Fibroblast of lung (primary cell): ENCODE results near the gene RTTN. TPM values are rescaled to one million over a fixed set of nuclear protein-coding genes. Genes with fewer than 3 reads are reported as not detected.

Experiments used
- DNase-seq, 2 donors: peaks; one replicate each; pipeline versions ENCODE4 v3.0.0 to v3.0.0-alpha.2; 2010; ENCODE audit warnings: low read depth in 2 of 2
- H2AFZ ChIP-seq: 2 replicates; pipeline ENCODE4 v1.5.1; 2012; ENCODE audit warnings: low read length, control low read depth, inconsistent platforms
- H3K27ac ChIP-seq: 2 replicates; pipeline ENCODE4 v1.5.1; 2011; ENCODE audit warnings: low read length, control low read depth; ENCODE audit not compliant: insufficient read depth
- H3K27me3 ChIP-seq: 2 replicates; pipeline ENCODE4 v1.5.1; 2011; ENCODE audit warnings: mild to moderate bottlenecking, low read length; ENCODE audit not compliant: control insufficient read depth, insufficient read depth
- H3K36me3 ChIP-seq: 2 replicates; pipeline ENCODE4 v1.5.1; 2011; ENCODE audit warnings: low read length; ENCODE audit not compliant: control insufficient read depth, insufficient read depth
- H3K4me1 ChIP-seq: 2 replicates; pipeline ENCODE4 v1.5.1; 2011; ENCODE audit warnings: low read length; ENCODE audit not compliant: control insufficient read depth, insufficient read depth; ENCODE audit errors: extremely low read depth
- H3K4me2 ChIP-seq: 2 replicates; pipeline ENCODE4 v1.5.1; 2011; ENCODE audit warnings: low read length, control low read depth; ENCODE audit not compliant: insufficient read depth; ENCODE audit errors: extremely low read depth
- H3K4me3 ChIP-seq, 4 experiments: fragments of 200-600 bp in 1 of 4; sonication (generic) in 1 of 4; replicated peaks in 1 of 4; 2 replicates each; pipeline ENCODE4 v1.5.1; 2011 to 2016; ENCODE audit warnings: low read length in 4 of 4, low read depth in 3 of 4, mild to moderate bottlenecking in 3 of 4, control low read depth in 2 of 4, inconsistent platforms in 1 of 4, mixed read lengths in 1 of 4; ENCODE audit not compliant: insufficient read depth in 1 of 4; ENCODE audit errors: control extremely low read depth in 1 of 4
- H3K79me2 ChIP-seq: 2 replicates; pipeline ENCODE4 v1.5.1; 2012; ENCODE audit warnings: mild to moderate bottlenecking, low read length, inconsistent platforms; ENCODE audit not compliant: control insufficient read depth, insufficient read depth
- H3K9ac ChIP-seq: 2 replicates; pipeline ENCODE4 v1.5.1; 2011; ENCODE audit warnings: mild to moderate bottlenecking, low read length, control low read depth; ENCODE audit not compliant: insufficient read depth
- H3K9me3 ChIP-seq: 2 replicates; pipeline ENCODE4 v1.5.1; 2012; ENCODE audit warnings: low read depth, low read length; ENCODE audit not compliant: control insufficient read depth, insufficient read depth
- H4K20me1 ChIP-seq: 2 replicates; pipeline ENCODE4 v1.5.1; 2011; ENCODE audit warnings: low read length; ENCODE audit not compliant: control insufficient read depth, insufficient read depth; ENCODE audit errors: extremely low read depth
- EZH2 ChIP-seq: IDR thresholded peaks from 2 replicates; pipeline ENCODE4 v1.5.1; 2012; ENCODE audit warnings: low read length, control low read depth, mild to moderate bottlenecking; ENCODE audit errors: missing control alignments
- polyA plus RNA-seq, 2 donors: library from polyadenylated mRNA; depleted of rRNA in 1 of 2; stranded (reverse) in 1 of 2; unstranded in 1 of 2; fragments of >200 nt; gene quantifications; 2 replicates each; pipeline ENCODE4 v1.2.1, GENCODE V29; 2011 to 2012; ENCODE audit warnings: missing spikeins in 1 of 2
- total RNA-seq: library from RNA; depleted of rRNA; stranded (reverse); fragments of >200 nt; gene quantifications from 2 replicates; pipeline ENCODE4 v1.2.1, GENCODE V29; 2014
- TF ChIP-seq, protein P1 (sequence below), 2 donors: IDR thresholded peaks in 1 of 2; conservative IDR thresholded peaks in 1 of 2; 1 replicate in 1 of 2; 2 replicates in 1 of 2; pipeline ENCODE4 v1.5.1; 2011 to 2012; ENCODE audit warnings: low read length in 2 of 2, control low read depth in 1 of 2, inconsistent platforms in 1 of 2, low read depth in 1 of 2, mild to moderate bottlenecking in 1 of 2

The RTTN gene
- total and polyA plus RNA-seq, 2 donors (not counting 1 experiment from before 2014, with no cell fraction given) = 5.4 to 19.0 TPM

DNA sequence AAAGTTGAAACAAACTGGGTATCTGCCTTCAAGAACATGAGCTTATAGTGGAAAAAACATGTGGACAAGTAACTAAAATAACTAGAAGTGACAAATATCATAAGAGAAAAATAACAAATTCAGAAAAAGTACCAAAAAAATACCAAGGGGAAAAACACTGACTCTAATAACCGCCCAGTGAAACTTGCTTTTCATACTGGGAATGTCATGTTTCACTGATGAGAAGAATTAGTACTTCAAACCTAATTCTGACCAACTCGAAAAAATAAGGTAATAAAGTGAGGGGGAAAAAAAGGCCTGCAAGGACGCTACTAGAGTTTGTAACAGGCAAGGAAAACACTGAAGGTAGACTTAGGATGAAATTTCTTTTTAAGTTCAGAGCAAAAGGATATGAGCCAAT, 83.6 kb downstream of the RTTN start:
- no peaks in the 10 kb centered on the region for H4K20me1 ChIP-seq
- no peak overlapping the region for H3K27ac ChIP-seq
- H3K9me3 ChIP-seq = no peaks in the 10 kb centered on the region
- H3K4me1 ChIP-seq = no peaks in the 10 kb centered on the region
- no peaks in the 10 kb centered on the region for H3K79me2 ChIP-seq
- no peak overlapping the region for H2AFZ ChIP-seq
- DNase-seq = no peak
- TF ChIP-seq, protein P1, sequence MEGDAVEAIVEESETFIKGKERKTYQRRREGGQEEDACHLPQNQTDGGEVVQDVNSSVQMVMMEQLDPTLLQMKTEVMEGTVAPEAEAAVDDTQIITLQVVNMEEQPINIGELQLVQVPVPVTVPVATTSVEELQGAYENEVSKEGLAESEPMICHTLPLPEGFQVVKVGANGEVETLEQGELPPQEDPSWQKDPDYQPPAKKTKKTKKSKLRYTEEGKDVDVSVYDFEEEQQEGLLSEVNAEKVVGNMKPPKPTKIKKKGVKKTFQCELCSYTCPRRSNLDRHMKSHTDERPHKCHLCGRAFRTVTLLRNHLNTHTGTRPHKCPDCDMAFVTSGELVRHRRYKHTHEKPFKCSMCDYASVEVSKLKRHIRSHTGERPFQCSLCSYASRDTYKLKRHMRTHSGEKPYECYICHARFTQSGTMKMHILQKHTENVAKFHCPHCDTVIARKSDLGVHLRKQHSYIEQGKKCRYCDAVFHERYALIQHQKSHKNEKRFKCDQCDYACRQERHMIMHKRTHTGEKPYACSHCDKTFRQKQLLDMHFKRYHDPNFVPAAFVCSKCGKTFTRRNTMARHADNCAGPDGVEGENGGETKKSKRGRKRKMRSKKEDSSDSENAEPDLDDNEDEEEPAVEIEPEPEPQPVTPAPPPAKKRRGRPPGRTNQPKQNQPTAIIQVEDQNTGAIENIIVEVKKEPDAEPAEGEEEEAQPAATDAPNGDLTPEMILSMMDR (conservative IDR thresholded peaks at IDR 0.05 in 1 of 2, IDR thresholded peaks at IDR 0.05 in 1 of 2; ENCODE audit: low read depth in 1 of 2, low read length in 2 of 2) = no peak
- TF ChIP-seq EZH2 = no peak
- no peaks in the 10 kb centered on the region for H3K27me3 ChIP-seq
- H3K36me3 ChIP-seq = no peaks in the 10 kb centered on the region
- H3K4me2 ChIP-seq = no peak overlapping the region
- no peak overlapping the region for H3K9ac ChIP-seq
- no peak overlapping the region for H3K4me3 ChIP-seq

DNA sequence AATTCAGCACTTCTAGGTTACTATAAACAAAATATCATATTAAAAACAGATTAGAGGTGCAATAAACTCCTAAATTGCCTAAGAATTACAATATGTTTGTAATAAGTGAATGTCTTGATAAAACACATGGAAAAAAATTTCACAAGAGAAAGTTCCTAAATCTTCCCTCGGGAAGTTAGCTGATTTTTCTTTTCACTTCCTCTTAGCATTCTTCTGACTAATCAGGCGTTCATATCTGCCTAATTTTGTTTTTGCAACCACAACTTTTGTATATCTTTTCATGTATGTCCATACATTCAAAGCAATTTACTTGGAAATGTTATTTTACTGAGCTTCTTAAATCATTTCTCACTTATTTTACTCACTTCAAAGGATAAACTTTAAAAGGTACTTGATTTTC, 88.5 kb downstream of the RTTN start:
- DNase-seq = peak in 1 of 2 donors; percentile 24
- Histone ChIP-seq H3K79me2 (no peaks in the 10 kb centered on the region), H3K9me3 (no peaks in the 10 kb centered on the region), H3K27me3 (no peaks in the 10 kb centered on the region), H3K27ac (no peak overlapping the region), H3K9ac (no peak overlapping the region), H2AFZ (no peak overlapping the region), H4K20me1 (no peaks in the 10 kb centered on the region), H3K4me1 (no peaks in the 10 kb centered on the region), H3K4me2 (no peak overlapping the region), H3K36me3 (no peaks in the 10 kb centered on the region), H3K4me3 (peak overlapping the region in 1 of 4 experiments; percentile 18)
- TF ChIP-seq, protein P1 (conservative IDR thresholded peaks at IDR 0.05 in 1 of 2, IDR thresholded peaks at IDR 0.05 in 1 of 2; ENCODE audit: low read depth in 1 of 2, low read length in 2 of 2) = no peak
- no peak for TF ChIP-seq EZH2

DNA sequence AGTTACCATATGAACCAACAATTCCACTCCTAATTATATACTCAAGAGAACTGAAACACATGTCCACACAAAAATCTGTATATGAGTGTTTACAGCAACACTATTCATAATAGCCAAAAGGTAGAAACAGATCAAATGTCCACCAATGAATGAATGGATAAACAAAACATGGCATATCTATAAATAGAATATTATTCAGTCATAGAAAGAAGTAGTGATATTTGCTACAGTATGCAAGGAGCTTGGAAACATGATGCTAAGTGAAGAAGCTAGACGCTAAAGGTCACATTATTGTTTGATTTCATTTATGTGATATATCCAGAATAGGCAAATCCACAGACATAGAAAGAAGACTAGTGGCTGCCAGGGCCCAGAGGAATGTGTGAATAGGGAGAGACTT, 92.0 kb downstream of the RTTN start:
- no peaks in the 10 kb centered on the region for H3K9me3 ChIP-seq
- H3K9ac ChIP-seq = no peak overlapping the region
- no peaks in the 10 kb centered on the region for H3K4me1 ChIP-seq
- no peak overlapping the region for H3K4me3 ChIP-seq
- no peak overlapping the region for H3K27ac ChIP-seq
- H4K20me1 ChIP-seq = no peaks in the 10 kb centered on the region
- no peak overlapping the region for H3K4me2 ChIP-seq
- no peaks in the 10 kb centered on the region for H3K27me3 ChIP-seq
- TF ChIP-seq, protein P1 (conservative IDR thresholded peaks at IDR 0.05 in 1 of 2, IDR thresholded peaks at IDR 0.05 in 1 of 2; ENCODE audit: low read depth in 1 of 2, low read length in 2 of 2) = no peak
- TF ChIP-seq EZH2 = no peak
- no peak for DNase-seq
- H2AFZ ChIP-seq = no peak overlapping the region
- H3K36me3 ChIP-seq = no peaks in the 10 kb centered on the region
- no peaks in the 10 kb centered on the region for H3K79me2 ChIP-seq
